HEK293 (cell line): ENCODE results near the gene LDB1.
A peak's percentile ranks its signal among the peaks of the same experiment; 100 is the strongest.

Source experiments
- IKZF3 ChIP-seq: fragments of 450-650 bp; IDR thresholded peaks from 2 replicates; pipeline ENCODE4 v1.5.0; 2018; ENCODE audit warnings: missing biosample characterization, mild to moderate bottlenecking, missing genetic modification characterization, moderate library complexity
- KLF8 ChIP-seq: fragments of 450-650 bp; formaldehyde crosslinking; IDR thresholded peaks from 2 replicates; pipeline ENCODE4 v1.5.1; 2016; ENCODE audit warnings: missing biosample characterization, missing genetic modification characterization
- KLF9 ChIP-seq: fragments of 450-650 bp; formaldehyde crosslinking; IDR thresholded peaks from 2 replicates; pipeline ENCODE4 v1.5.1; 2016; ENCODE audit warnings: missing biosample characterization, missing genetic modification characterization, low read depth
- PATZ1 ChIP-seq: fragments of 450-650 bp; formaldehyde crosslinking; IDR thresholded peaks from 2 replicates; pipeline ENCODE4 v1.5.1; 2016; ENCODE audit warnings: missing biosample characterization, missing genetic modification characterization
- ZBTB21 ChIP-seq: fragments of 450-650 bp; formaldehyde crosslinking; IDR thresholded peaks from 2 replicates; pipeline ENCODE4 v1.5.1; 2017; ENCODE audit warnings: missing biosample characterization, missing genetic modification characterization
- ZBTB49 ChIP-seq: fragments of 450-650 bp; formaldehyde crosslinking; IDR thresholded peaks from 2 replicates; pipeline ENCODE4 v1.5.1; 2016; ENCODE audit warnings: missing biosample characterization, missing genetic modification characterization, low read depth
- ZFP41 ChIP-seq: fragments of 450-650 bp; formaldehyde crosslinking; IDR thresholded peaks from 2 replicates; pipeline ENCODE4 v1.5.1; 2016; ENCODE audit warnings: missing biosample characterization, missing genetic modification characterization, borderline replicate concordance
- ZNF114 ChIP-seq: fragments of 450-650 bp; formaldehyde crosslinking; IDR thresholded peaks from 2 replicates; pipeline ENCODE4 v1.5.0; 2017; ENCODE audit warnings: missing biosample characterization, missing genetic modification characterization
- ZNF132 ChIP-seq: fragments of 450-650 bp; formaldehyde crosslinking; IDR thresholded peaks from 2 replicates; pipeline ENCODE4 v1.5.1; 2017; ENCODE audit warnings: missing biosample characterization, missing genetic modification characterization, borderline replicate concordance
- ZNF140 ChIP-seq: fragments of 450-650 bp; formaldehyde crosslinking; IDR thresholded peaks from 2 replicates; pipeline ENCODE4 v1.5.1; 2016; ENCODE audit warnings: missing biosample characterization, missing genetic modification characterization
- ZNF221 ChIP-seq: fragments of 450-650 bp; formaldehyde crosslinking; IDR thresholded peaks from 2 replicates; pipeline ENCODE4 v1.5.1; 2017; ENCODE audit warnings: missing biosample characterization, missing genetic modification characterization, borderline replicate concordance
- ZNF350 ChIP-seq: fragments of 450-650 bp; formaldehyde crosslinking; IDR thresholded peaks from 2 replicates; pipeline ENCODE4 v1.5.0; 2017; ENCODE audit warnings: missing biosample characterization, mild to moderate bottlenecking, missing genetic modification characterization
- ZNF362 ChIP-seq: fragments of 450-650 bp; formaldehyde crosslinking; IDR thresholded peaks from 2 replicates; pipeline ENCODE4 v1.5.1; 2016; ENCODE audit warnings: missing biosample characterization, missing genetic modification characterization
- ZNF37A ChIP-seq: fragments of 450-650 bp; IDR thresholded peaks from 2 replicates; pipeline ENCODE4 v1.5.1; 2018; ENCODE audit warnings: missing biosample characterization, missing genetic modification characterization
- ZNF501 ChIP-seq: fragments of 450-650 bp; formaldehyde crosslinking; IDR thresholded peaks from 2 replicates; pipeline ENCODE4 v1.5.1; 2016; ENCODE audit warnings: missing biosample characterization, missing genetic modification characterization
- ZNF549 ChIP-seq: fragments of 450-650 bp; IDR thresholded peaks from 2 replicates; pipeline ENCODE4 v1.5.1; 2018; ENCODE audit warnings: missing biosample characterization, missing genetic modification characterization, mild to moderate bottlenecking, inconsistent platforms, moderate library complexity
- ZNF585B ChIP-seq: fragments of 450-650 bp; formaldehyde crosslinking; IDR thresholded peaks from 2 replicates; pipeline ENCODE4 v1.5.1; 2016; ENCODE audit warnings: missing biosample characterization, missing genetic modification characterization
- ZNF610 ChIP-seq: fragments of 450-650 bp; formaldehyde crosslinking; IDR thresholded peaks from 2 replicates; pipeline ENCODE4 v1.5.1; 2016; ENCODE audit warnings: missing biosample characterization, missing genetic modification characterization, borderline replicate concordance
- ZNF629 ChIP-seq: fragments of 450-650 bp; formaldehyde crosslinking; IDR thresholded peaks from 2 replicates; pipeline ENCODE4 v1.5.1; 2017; ENCODE audit warnings: missing biosample characterization, missing genetic modification characterization
- ZNF830 ChIP-seq: fragments of 450-650 bp; IDR thresholded peaks from 2 replicates; pipeline ENCODE4 v1.5.0; 2018; ENCODE audit warnings: missing biosample characterization, missing genetic modification characterization, low read depth, mild to moderate bottlenecking, moderate library complexity
- ZNF837 ChIP-seq: fragments of 450-650 bp; formaldehyde crosslinking; IDR thresholded peaks from 2 replicates; pipeline ENCODE4 v1.5.1; 2016; ENCODE audit warnings: missing biosample characterization, missing genetic modification characterization
- ZSCAN4 ChIP-seq: fragments of 450-650 bp; formaldehyde crosslinking; IDR thresholded peaks from 2 replicates; pipeline ENCODE4 v1.5.1; 2017; ENCODE audit warnings: missing biosample characterization, missing genetic modification characterization
- ZSCAN5A ChIP-seq: fragments of 450-650 bp; formaldehyde crosslinking; IDR thresholded peaks from 2 replicates; pipeline ENCODE4 v1.5.1; 2016; ENCODE audit warnings: missing biosample characterization, missing genetic modification characterization
- TF ChIP-seq, protein P1 (sequence below): fragments of 450-650 bp; formaldehyde crosslinking; IDR thresholded peaks from 2 replicates; pipeline ENCODE4 v1.5.1; 2016; ENCODE audit warnings: missing biosample characterization, missing genetic modification characterization, borderline replicate concordance

LDB1 gene

DNA sequence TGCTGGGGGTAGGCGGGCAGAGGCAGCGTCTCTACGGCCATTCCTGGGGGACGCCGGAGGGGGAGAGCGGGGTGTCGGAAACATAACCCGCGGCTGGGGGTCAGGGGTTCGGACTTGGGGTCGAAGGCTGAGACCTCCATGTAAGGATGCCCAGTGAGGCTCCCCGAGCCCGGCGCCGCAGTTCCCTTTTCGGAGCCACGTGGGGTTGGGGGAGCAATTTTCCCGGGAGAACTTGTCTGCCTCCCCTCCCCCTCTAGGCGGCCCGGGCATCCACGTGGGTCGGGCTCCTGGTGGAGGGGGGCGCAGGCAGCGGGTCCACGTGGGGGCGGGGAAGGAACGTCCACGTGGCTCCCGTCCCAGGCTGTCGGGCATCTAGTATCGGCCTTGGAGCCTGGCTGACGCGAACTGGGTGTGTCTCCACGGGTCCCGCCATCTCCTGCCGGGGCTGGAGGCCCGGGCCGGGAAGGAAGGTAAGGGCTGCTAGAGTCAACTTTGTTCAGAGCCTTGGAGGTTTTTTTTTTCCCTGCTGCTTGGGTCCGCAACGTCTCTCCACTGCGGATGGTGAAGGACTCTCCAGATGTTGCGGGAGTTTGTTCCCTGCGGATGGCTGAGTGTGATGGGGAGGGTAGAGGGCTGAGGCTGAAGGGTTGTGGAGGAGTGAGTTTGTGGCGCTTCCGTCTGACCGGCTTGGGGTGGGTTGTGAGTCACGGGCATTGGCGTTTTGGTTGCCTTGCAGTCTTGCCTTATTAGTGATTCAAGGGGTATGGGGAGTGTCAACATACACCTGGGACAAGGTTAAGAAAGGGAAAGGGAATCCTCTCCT lies 13.4 kb upstream of the LDB1 start (continued):
- TF ChIP-seq ZNF37A (tag by site-specific recombination), result no peak
- no peak for TF ChIP-seq ZSCAN4 (tag by site-specific recombination)
- TF ChIP-seq ZNF610 (tag by site-specific recombination), result no peak
- peak; percentile 88 for TF ChIP-seq IKZF3 (tag by site-specific recombination)
- TF ChIP-seq ZNF837 (tag by site-specific recombination), result no peak; the same call in 1 of the 2 replicates
- TF ChIP-seq ZSCAN5A, result no peak
- TF ChIP-seq ZNF132 (tag by site-specific recombination), result no peak
- TF ChIP-seq KLF9 (tag by site-specific recombination), result peak; percentile 95
- TF ChIP-seq ZBTB21 (tag by site-specific recombination), result no peak
- TF ChIP-seq ZNF585B (tag by site-specific recombination), result no peak
- TF ChIP-seq ZNF114 (tag by site-specific recombination), result no peak
- no peak for TF ChIP-seq ZNF549 (tag by site-specific recombination)
- no peak for TF ChIP-seq ZNF221 (tag by site-specific recombination)
- TF ChIP-seq ZNF140 (tag by site-specific recombination), result no peak
- TF ChIP-seq KLF8, result peak; percentile 65
- TF ChIP-seq ZBTB49 (tag by site-specific recombination), result no peak
- no peak for TF ChIP-seq ZNF350 (tag by site-specific recombination)
- TF ChIP-seq ZFP41, result no peak
- TF ChIP-seq ZNF629 (tag by site-specific recombination), result no peak
- no peak for TF ChIP-seq ZNF830 (tag by site-specific recombination)
- TF ChIP-seq ZNF362 (tag by site-specific recombination), result no peak
- peak; percentile 10 for TF ChIP-seq PATZ1 (tag by site-specific recombination)
- TF ChIP-seq ZNF501 (tag by site-specific recombination), result no peak
- TF ChIP-seq, protein P1, sequence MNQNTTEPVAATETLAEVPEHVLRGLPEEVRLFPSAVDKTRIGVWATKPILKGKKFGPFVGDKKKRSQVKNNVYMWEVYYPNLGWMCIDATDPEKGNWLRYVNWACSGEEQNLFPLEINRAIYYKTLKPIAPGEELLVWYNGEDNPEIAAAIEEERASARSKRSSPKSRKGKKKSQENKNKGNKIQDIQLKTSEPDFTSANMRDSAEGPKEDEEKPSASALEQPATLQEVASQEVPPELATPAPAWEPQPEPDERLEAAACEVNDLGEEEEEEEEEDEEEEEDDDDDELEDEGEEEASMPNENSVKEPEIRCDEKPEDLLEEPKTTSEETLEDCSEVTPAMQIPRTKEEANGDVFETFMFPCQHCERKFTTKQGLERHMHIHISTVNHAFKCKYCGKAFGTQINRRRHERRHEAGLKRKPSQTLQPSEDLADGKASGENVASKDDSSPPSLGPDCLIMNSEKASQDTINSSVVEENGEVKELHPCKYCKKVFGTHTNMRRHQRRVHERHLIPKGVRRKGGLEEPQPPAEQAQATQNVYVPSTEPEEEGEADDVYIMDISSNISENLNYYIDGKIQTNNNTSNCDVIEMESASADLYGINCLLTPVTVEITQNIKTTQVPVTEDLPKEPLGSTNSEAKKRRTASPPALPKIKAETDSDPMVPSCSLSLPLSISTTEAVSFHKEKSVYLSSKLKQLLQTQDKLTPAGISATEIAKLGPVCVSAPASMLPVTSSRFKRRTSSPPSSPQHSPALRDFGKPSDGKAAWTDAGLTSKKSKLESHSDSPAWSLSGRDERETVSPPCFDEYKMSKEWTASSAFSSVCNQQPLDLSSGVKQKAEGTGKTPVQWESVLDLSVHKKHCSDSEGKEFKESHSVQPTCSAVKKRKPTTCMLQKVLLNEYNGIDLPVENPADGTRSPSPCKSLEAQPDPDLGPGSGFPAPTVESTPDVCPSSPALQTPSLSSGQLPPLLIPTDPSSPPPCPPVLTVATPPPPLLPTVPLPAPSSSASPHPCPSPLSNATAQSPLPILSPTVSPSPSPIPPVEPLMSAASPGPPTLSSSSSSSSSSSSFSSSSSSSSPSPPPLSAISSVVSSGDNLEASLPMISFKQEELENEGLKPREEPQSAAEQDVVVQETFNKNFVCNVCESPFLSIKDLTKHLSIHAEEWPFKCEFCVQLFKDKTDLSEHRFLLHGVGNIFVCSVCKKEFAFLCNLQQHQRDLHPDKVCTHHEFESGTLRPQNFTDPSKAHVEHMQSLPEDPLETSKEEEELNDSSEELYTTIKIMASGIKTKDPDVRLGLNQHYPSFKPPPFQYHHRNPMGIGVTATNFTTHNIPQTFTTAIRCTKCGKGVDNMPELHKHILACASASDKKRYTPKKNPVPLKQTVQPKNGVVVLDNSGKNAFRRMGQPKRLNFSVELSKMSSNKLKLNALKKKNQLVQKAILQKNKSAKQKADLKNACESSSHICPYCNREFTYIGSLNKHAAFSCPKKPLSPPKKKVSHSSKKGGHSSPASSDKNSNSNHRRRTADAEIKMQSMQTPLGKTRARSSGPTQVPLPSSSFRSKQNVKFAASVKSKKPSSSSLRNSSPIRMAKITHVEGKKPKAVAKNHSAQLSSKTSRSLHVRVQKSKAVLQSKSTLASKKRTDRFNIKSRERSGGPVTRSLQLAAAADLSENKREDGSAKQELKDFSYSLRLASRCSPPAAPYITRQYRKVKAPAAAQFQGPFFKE, result no peak
